Left ventricle myocardium superior (tissue), 1 donor: Measurements from ENCODE around the gene SH3RF3. TPM values are rescaled to one million over a fixed set of nuclear protein-coding genes. Genes with fewer than 3 reads are reported as not detected.
A peak's percentile ranks its signal among the peaks of the same experiment; 100 is the strongest.
"Not testable (repeated sequence)": the region's sequence is repeated elsewhere in the genome, so short reads cannot be mapped to it uniquely, and the experiment has no call there.

Experiments used
- ATAC-seq: fragments of 200-7000 bp; cut with Tn5 transposase; one replicate; pipeline ENCODE4 v1.9.1; 2020; ENCODE audit warnings: mild to moderate bottlenecking, moderate library complexity
- DNase-seq: peaks from one replicate; pipeline ENCODE4 v3.0.0-alpha.2; 2020
- intact Hi-C: fragments of 100-400 bp; cut with micrococcal nuclease; formaldehyde crosslinking; loops from one replicate; pipeline ENCODE4 v1.11.0; 2022
- total RNA-seq: library from RNA; stranded (reverse); fragmentation: NEBNext Ultra II Directional; extraction: Animal tissue kit (Norgen Biotek cat#: 25700); gene quantifications from one replicate; pipeline ENCODE4 v1.2.1, GENCODE V29; 2021
- donor health status: DM: no; HTN: yes; CAD: no; lungs with severe emphysema.

SH3RF3 gene
- total RNA-seq, 1 donor from 2014 or later, result 7.4 TPM

DNA sequence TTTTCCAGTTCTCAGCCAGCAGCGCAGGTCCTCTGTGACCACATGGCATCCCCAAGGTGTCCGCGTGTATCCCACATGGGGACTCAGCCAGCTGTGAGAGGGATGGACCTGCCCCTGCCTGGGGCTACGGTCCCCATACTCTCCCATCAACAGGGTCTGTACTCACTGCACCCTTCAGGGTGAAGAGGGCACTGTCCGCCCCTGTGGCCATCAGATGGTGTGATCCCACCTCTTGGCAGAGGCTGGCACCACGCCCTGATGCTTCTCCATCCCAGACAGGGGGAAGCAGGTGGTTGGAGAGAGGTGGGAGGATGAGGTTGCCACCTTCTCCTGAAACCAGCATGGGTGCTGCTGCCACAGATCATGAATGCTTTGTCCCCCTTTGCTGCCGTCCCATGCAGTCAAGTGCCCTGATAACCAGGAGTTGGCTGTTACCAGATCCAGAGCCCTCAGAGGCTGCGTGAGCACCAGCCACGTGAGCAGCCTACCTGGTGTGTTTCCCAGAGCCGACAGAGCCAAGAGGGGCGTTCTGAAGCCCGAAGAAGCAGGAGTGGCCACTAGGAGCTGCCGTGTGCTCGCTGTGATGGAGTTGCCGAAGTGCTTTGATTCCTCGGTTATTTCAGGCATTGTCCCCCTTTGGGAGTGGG lies 93.9 kb downstream of the SH3RF3 start:
- DNase-seq (no peak), ATAC-seq (peak; percentile 72)
- intact Hi-C loops, result no loop called here

DNA sequence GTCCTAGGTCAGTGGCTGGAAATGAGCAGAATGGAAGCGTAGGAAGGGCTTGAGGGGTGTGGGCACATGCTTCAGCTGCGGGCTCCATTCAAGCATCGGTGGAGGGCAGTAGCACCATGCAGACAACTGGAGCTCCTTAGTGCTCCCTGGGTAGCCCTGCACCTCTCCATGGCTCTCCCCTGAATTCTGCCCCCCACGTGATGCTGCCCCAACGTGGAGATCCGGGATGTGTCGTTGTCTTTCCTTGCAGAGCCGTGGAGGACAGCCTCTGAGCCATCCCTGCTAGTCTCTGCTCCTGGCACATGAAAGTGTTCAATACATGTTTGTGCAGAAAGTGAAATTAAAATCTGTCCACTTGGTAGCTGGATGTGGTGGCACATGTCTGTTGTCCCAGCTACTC lies 94.5 kb downstream of the SH3RF3 start:
- intact Hi-C loops, result no loop called here
- ATAC-seq, result no peak
- DNase-seq, result no peak

DNA sequence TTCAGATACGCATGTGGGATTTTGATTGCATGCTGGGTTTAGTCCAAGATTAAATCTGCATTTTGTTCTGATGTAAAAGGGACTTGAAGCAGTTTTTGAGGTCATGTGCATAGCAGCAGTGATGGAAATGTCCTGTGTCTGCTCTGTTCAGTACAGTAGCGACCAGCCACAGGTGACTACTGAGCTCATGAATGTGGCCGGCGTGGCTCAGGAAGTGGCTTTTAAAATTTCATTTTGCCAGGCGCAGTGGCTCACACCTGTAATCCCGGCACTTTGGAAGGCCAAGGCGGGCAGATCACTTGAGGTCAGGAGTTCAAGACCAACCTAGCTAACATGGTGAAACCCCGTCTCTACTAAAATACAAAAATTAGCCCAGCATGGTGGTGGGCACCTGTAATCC lies 95.3 kb downstream of the SH3RF3 start:
- DNase-seq, ATAC-seq, intact Hi-C loops: not testable (repeated sequence)

DNA sequence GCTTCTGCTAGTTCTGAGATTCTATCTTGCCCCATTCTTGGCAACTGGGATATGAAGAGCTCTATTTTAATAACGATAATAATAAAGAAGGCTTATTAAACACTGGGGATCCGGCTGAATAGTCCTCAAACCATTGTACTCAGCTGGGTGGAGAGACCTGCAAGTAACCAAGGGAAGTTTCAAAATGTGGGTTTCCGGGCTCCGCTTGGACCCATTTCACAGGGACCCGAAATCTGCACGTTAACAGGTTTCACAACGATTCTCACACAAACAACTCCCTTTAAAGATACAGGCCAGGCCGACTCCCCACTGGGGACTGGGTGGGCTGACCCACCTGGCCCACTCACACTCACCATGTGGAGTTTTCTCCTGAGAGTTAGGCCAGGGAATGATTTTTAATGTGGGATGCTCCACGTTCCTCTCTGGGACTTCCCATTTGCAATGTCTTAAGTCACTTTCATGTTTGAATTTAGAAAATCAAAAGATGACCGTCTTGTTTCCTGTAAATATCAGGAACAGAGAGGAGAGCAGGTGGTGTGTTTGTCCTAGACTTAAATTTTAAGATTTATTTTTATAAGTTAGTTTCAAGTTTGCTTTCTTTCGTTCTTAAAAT lies 96.3 kb downstream of the SH3RF3 start:
- ATAC-seq (no peak), DNase-seq (no peak)
- intact Hi-C loops, result no loop called here

DNA sequence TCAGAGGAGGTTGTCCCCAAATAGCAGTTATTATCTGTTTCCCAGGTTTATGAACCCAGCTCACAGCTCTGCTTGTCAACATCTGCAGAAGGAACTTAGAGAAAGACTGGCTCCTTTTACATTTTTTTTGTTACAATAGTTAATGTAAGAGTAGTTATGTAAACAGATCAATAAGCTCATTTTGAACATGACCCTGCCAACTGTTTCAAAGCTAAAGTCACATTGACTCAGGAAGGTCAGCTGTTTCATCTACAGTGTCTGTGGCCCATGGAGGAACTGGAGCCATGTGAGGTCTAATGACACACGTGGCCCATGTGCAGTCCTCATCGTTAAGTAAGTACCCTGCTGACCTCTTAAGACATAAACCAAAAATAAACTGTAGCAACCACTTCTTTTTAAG lies 97.1 kb downstream of the SH3RF3 start:
- intact Hi-C loops, result no loop called here
- DNase-seq (no peak), ATAC-seq (no peak)

DNA sequence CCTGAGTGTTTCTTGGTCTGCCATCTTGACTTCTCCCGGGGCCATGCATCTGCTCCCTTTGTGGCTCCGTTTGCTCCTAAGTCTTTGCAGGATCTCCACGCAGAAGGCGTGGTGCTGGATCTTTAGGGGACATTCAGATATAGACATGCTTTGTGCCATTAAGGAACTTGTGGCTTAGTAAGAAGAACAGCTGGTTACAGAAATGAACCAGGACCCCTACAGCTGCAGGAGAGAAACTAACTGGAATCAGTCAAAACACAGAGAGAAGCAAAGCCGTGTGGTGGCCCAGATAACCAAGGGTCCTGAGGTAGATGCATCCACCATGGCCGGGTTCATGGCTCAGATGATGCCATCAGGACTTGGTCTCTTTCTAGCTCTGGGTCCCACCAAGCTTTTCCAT lies 97.6 kb downstream of the SH3RF3 start:
- no peak for ATAC-seq

DNA sequence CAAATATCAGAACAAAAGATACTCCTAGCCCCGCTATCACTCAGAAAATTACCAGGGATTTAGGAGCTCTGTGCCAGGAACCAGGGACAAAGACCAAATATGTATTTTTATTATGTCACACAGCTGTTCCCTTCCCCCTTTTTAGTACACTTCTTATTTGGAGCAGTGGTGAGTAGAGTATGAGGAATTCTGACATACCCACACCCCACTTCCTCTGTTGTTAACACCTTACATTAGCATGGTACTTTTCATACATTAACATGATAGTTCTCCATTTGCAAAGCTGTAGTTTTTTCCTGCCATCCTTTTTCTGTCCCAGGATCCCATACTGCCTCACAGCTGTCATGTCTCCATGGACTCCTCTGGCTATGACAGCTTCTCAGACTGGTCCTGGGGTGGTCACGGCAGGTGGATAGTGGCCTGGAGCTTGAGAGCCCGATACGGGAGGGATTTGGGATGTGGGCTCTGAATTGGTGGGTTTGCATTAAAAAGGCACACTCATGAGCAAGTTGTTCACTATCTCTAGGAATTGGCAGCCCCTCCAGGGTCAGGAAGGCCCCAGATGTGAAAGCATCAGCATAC lies 100.2 kb downstream of the SH3RF3 start:
- no peak for DNase-seq
- intact Hi-C loops, result no loop called here
- no peak for ATAC-seq

More for the DNA sequence above, 97.6 kb downstream of the SH3RF3 start:
- intact Hi-C loops, result no loop called here
- no peak for DNase-seq

DNA sequence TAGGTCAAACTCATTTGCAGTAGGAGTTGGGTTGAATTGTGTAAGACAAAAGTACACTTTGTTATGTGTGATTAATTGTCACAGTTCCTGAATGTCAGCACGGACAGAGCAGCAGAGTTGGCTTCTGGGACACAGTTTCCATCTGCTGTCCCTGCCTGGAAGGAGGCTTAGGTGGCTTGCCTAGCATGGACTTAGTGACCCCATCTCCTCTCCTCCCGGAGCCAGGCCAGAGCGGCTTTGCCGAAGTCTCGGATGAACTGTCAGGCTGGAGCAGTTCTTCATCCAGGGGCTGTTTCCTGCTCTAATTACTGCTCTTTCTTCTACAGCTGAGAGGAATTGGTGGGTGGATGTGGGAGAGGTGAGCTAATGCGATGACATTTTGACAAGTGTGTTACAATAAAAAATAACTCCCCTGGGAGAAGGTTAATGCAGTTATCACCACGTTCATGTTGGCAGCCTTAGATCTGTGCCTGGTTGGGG lies 102.0 kb downstream of the SH3RF3 start:
- peak; percentile 85 for ATAC-seq
- no peak for DNase-seq
- intact Hi-C loops, result no loop called here

DNA sequence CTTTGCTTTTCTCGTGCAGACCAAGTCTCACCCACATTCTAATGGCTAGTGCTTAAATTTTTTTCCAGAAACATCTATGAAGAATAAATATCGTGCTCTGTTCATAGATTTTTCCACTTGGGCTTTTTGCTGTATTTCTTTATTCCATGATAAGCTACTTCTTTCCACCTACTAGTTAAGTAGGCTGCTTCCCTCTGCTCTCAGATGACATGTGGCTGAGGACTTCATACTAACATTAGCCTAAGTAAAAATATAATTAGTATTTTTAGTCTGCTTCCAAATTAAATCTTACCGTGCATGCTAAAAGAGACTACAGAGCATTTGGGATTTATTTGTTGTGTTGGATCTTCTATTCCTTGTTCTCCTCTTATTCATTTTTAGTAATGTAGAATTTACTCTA lies 102.4 kb downstream of the SH3RF3 start:
- DNase-seq (no peak), ATAC-seq (peak; percentile 22)
- intact Hi-C loops, result no loop called here

DNA sequence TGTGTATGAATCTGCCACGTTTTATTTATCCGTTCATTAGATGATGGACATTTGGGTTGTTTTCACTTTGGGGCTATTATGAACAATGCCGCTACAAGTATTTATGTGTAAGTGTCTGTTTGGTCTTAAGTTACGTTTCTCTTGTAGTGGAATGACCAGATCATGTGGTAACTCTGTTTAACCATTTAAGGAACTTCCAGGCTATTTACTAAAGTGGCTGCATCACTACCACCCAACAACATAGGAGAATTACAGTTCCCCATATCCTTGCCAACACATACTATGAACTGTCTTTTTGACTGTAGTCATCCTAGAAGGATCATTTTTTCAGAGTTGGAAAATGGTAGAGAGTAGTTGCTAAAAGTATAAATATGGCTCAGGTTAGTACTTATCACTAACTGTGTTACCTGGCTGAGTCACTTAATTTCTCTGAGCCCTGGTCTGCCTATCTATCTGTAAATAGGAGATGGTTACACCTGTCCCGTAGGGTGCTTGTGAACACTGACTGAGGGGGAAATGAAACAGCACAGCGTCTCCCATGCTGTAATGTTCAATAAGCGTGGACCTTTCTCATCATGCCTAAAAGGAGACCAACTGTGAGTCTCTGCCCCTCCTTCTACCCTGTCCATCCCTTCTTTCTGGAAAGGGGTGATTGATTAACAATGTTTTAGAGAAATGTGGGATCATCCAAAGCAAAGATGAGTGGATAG lies 103.1 kb downstream of the SH3RF3 start:
- no peak for DNase-seq
- ATAC-seq, result no peak
- intact Hi-C loops, result no loop called here

DNA sequence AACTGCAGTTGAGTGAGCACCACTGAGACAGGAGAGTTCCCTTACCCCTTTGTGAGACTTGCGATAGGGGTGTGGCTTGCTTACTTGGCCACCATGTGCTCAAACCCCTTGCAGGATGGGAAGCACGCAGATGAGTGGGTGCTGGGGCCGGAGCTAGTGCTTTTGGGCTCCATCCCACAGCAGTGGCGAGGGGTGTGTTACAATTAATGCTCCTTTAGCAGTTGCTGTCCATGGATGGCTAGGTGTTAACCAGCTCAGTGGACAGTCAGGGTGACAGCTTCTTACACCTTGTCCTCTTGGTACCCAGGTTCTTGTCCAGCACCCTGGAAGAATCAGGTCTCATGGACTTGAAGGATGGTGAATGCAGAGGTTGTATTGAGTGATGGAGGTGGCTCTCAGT lies 103.9 kb downstream of the SH3RF3 start:
- ATAC-seq (no peak), DNase-seq (no peak)
- intact Hi-C loops, result no loop called here

DNA sequence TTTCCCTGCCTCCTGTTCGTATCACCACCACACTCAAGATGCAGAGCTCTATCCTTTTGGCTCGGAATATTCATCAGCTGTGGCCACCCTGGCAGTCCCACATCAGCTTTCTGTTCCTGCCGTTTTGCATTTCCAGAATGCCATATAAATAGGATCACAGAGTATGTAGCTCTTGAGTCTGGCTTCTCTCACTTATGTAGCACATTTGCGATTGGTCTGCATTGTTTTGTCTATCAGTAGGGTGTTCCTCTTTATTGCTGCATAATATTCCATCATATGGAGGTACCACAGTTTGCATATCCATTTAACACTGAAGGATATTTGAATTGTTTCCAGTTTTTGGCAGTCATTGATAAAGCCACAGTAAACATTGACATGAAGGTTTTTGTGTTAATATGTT lies 104.6 kb downstream of the SH3RF3 start:
- DNase-seq (no peak), ATAC-seq (no peak)
- intact Hi-C loops, result no loop called here

DNA sequence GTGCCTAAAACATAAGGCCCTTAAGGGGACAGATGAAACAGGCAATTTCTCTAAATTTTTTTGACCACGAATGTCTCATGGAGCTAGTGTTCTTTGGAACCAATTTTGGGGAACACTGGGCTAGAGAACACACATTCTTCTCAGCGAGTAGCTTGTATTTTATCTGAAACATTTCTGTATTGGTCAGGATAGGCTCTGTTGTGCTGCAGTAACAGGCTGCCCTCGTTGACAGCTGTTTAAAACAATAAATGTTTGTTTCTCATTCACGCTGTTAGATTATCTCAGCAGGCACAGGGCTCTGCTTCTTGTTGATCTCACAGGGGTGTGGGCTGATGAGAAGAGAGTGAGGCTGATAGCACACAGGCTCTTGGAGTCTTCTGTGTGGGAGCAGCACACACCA lies 105.3 kb downstream of the SH3RF3 start:
- intact Hi-C loops, result no loop called here
- no peak for DNase-seq
- no peak for ATAC-seq

DNA sequence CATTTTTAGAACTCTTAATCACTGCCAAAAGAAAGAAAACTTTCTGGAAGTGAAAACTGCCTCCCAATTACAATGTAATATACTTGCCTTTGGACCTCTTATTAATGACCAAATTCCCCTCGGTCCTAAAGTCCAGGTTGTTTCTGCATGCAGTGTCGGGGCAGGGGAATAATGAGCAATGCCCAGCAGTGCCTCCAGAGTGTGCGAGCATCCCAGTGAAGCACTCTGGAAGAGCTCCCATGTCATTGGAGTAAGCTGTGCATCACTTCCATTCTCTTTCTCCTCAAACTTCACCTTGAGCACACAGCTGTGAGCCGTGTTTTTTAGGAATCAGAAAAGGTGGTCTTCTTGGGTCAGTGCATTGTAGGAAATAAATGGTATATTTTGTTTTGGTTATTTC lies 107.1 kb downstream of the SH3RF3 start:
- intact Hi-C loops, result no loop called here
- ATAC-seq (no peak), DNase-seq (no peak)

DNA sequence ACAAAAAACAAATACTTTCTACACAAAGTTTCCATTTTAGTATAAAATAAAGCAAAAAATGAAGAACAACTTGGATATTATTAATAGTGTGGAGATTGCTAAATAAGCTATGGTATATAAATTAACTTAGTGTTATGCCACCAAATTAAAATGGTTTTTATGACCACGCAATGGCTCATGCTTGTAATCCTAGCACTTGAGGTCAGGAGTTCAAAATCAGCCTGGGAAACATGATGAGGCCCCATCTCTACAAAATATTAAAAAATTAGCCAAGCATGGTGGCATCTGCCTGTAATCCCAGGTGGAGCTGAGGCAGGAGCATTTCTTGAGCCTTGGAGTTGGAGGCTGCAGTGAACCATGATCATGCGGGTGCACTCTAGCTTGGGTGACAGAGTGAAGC lies 108.8 kb downstream of the SH3RF3 start:
- intact Hi-C loops, result no loop called here
- DNase-seq (no peak), ATAC-seq (no peak)

DNA sequence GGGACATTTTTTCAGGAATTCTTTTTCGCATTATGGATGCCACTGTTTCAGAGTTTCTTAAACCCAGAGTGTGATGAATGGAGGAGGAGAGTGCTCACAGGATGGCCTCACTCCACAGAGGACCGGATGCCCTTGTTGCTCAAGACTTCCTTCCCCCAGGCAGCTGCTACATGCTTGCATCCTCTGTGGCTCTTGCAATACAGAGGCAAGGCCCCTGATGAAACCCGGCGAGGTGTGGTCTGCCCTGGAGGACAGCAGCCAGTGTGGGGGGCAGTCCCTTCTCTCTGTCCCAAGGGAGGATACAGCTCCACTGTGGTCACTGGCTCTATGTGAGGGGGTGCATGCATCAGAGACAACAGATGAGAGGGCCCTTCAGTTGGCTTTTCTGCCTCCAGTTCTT lies 109.6 kb downstream of the SH3RF3 start:
- ATAC-seq (peak; percentile 55), DNase-seq (peak; percentile 78)
- intact Hi-C loops, result no loop called here

DNA sequence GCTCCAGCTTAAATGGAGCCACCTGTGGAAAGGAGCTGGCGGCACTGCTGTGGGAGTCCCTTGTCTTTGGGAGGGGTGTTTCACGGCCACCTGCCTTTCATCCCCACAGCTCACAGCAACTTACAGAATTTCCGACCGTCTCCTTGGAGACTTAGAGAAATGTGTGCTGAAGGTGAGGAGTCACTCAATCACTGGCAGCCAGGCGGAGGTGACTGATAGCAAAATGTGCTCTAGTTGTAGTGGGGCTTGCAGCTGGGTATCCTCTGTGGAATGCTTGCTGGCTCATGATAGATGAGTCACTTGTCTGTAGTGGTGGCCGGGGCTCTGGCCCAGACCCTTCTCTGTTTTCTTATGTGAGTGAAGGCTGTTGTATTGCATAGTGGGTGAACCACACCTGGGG lies 110.7 kb downstream of the SH3RF3 start:
- no peak for ATAC-seq
- intact Hi-C loops, result no loop called here
- no peak for DNase-seq

DNA sequence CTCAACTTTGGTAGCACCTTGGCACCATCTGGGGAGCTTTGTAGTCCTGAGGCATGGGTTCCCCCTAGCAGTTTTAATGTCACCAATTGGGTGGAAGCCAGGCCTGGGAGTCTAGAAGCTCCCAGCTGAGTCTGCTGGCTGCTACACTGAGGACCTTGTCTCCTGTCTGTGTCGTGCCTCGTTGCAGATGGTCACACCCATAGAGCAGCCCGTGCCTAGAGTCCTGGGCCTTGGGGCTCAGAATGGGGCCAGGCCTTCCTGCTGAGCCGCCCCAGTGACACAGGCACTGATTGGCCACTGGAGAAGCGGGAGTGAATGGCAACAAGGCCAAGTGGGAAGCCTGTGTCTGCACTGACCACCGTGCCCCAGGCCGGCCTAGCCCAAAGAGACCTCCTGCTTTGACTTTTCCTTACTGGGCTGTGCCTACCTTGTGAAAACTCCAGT lies 113.2 kb downstream of the SH3RF3 start:
- DNase-seq (peak; percentile 63), ATAC-seq (peak; percentile 51)
- intact Hi-C loops, result no loop called here

DNA sequence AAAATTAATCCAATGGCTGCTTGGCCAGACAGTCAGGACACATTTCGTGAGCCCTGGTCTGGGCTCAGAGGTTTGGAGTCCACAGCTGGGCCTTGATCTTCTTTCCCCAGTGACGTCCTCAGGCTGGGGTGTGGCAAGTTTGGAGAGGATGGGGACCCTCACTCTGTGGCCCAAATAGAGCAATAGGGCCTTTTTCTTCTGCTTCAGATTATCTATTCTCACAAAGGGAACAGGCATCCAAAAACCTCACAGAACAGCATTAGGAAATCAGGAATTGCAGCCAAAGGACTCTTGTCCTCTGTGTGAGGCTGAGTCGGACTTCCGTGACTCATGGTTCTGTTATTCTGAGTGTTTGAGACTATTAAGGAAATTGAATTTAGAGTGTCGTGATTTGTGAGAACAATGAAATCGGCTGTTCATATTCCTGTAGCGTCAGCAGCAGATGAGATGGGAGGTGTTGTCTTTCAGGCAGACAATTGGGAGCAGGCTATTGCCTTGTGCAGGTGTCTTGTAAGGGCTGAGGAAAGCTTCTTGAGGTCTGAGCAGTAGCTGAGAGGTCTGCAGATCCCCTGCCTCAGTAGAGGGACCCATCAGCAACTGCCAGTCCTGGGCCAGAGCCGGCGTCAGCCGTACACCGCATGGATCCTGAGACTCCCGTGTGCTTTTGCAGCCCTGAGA lies 113.8 kb downstream of the SH3RF3 start:
- intact Hi-C loops, result loop anchor here (1.0 kb wide), 1 partner anchor 12 kb away; no protein-coding TSS in a partner anchor
- peak; percentile 51 for DNase-seq
- peak; percentile 79 for ATAC-seq
